Stimulated activated CD4-positive, alpha-beta T cell treated with anti-CD3 and anti-CD28 coated beads, Interleukin-1b, Interleukin-23, amount 100 ng/mL, for 24 hours (primary cell): Measurements from ENCODE around the gene GOSR2.
A peak's percentile ranks its signal among the peaks of the same experiment; 100 is the strongest.
"Not testable (repeated sequence)": the region's sequence is repeated elsewhere in the genome, so short reads cannot be mapped to it uniquely, and the experiment has no call there.

Source experiments
- DNase-seq, 4 experiments: peaks; one replicate each; pipeline ENCODE4 v3.0.0-alpha.2; 2020; ENCODE audit warnings: low read depth in 4 of 4, low spot score in 1 of 4

GOSR2 gene

DNA sequence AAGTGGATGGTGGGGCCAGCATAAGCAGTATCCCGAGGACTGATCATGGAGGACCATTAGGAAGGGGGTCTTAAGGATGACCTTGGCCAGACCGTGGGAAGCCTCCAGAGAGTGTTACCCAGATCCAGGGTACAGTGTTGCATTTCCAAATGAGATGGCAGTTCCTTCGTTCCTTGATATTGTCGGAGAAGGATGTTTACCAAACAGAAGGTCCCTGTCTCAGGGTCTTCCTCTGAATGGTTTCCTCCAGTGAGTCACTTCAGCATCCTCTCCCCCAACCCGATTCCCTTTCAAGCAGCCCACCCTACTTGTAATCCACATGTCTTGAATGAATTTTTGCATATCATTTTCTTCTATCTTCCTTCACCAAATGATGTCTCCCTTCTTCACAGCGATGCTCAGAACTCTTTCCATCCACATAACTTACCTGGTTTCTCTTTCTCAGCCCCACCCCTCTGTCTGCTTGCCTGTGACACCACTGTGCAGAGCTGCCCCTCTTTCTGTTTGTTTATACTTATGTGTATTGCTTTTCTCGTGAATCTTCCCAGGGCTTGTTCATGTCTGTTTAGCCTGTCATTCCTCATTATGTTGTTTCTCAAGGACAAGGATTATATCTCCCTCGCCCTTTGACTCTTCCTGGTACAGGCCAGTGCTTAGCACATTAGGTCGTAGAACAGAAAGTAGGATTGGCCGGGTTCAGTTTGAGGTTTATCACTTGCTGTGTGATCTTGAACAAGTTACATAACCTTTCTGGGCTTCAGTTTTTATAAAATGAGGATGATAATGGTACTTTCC lies 5.7 kb downstream of the GOSR2 start:
- DNase-seq = no peak

DNA sequence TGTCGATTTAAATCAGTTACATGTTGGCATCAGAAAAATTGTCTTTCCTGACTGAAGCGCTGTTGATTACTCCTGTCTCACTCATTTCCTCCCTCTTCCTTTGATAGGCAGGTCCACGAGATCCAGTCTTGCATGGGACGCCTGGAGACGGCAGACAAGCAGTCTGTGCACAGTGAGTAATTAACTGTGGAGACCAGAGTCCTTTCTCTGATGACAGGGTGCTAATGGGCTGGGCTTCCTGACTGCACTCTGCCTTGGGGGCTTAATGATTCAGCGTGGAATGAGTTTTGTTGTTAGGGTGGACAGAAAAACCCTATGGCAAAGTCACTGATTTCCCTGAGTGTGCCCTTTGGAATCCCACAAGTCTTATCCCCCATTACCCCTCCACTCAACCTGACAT lies 6.5 kb downstream of the GOSR2 start:
- no peak for DNase-seq

GRCh38 chr17:46930051-46930450 lies 7.1 kb downstream of the GOSR2 start:
- DNase-seq = no peak

DNA sequence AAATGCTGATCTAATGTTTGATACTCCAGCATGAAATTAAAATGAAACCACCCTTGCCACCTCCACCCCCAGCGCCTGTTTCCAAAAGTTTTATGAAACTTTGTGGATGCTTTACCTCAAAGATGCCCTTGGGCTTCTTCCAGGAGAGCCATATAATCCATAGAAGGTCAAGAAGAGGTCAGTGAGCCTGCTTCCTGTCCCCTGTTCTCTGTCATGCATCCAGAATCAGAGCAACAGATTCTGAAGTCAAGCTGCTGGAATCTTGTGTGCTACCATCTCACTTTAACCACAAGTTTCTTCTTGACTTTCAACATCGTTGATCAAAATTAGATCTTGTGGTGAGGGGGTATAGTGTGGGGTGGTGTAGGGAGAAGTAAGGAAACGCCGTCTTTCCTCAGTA lies 8.6 kb downstream of the GOSR2 start:
- no peak for DNase-seq

DNA sequence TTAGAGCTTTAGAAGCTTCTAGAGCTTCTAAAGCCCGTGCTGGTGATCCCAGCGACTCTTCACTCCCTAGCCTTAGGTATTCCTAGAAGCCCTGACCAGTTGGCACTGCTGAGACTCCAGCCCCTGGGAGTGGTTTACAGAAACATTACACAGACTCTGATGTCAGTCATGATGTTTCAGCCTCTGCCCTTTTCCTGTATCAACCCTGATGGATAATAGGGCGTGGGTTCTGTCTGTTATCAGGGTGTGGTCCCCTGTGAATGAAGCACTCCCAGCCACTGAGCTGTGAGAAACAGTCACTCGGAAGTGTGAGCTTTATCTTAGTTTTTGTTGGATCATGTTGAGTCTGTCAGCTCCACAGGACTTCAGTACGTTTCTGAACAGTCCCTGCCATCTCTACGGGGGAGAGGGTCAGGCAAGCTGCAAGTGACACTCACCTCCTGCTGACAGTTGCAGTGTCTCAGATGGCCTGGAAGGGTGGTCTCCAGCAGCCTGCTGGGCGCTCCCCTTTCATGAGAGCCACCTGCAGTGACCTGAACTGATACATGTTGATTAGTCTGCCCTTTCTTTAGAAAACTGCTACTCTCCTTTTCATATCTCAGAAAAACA lies 12.8 kb downstream of the GOSR2 start:
- DNase-seq = no peak

GRCh38 chr17:46940692-46941404 lies 17.9 kb downstream of the GOSR2 start:
- DNase-seq = peak; percentile 27 to 59 (median 48)

- peak in 1 of 4 experiments; percentile 26 for DNase-seq
These were observed 19.7 kb downstream of the GOSR2 start for GRCh38 chr17:46942441-46943217.

DNA sequence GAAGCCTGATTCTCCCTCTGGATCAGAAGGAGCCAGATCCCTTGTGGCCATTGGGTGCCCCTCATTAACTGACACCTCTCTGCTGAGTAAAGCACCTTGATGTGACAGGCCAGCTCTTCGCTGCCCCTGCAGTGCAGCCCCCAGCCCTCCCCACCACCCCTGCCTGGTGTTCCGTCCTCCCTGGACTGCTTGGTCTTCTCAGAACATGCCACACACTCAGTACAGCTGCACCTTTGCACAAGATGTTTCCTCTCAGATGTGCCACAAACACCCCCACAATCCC lies 20.2 kb downstream of the GOSR2 start:
- no peak for DNase-seq

DNA sequence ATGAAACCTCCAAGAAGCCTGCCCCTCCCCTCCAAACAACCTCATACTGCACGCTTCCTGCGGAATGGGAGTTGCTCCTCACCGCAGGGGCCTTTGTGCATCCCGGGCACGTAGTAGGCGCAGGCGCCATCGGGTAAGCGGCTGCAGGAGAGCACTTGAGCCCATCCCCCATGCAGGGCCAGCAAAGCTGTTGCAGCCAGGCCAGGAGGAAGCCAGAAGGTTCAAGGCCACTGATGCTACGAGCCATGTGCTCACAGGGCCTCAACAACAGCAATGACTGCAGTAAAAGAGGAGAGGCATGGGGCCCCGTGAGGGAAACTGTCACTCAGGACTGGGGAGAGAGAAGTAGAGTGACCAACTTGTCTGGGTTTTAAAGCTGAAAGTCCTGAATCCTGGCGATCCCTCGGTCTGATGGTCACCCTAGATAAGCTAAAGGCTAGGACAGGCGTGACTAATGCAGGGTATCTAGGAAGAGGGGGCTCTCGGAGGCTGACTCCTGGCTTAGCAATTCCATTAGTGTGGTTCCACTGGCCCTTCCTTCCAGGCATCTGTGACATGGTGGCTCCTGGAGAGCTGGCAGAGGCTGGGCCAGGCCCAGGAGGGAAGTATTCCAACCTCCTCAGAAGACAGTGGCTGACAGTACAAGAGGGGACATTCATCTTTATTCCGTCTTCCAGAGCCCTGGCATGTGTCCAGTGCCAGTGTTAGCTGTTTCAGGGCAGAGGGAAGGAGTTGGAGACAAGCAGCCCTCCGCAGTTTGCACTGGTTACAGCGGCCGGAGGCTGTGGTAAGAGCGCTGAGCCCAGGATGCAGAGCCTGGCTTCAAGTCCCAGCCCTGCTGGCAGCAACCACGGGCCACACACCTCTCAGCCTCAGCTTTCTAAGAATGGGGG lies 20.8 kb downstream of the GOSR2 start:
- DNase-seq = no peak

- DNase-seq = no peak
These were observed 22.0 kb downstream of the GOSR2 start for GRCh38 chr17:46944931-46945330.

DNA sequence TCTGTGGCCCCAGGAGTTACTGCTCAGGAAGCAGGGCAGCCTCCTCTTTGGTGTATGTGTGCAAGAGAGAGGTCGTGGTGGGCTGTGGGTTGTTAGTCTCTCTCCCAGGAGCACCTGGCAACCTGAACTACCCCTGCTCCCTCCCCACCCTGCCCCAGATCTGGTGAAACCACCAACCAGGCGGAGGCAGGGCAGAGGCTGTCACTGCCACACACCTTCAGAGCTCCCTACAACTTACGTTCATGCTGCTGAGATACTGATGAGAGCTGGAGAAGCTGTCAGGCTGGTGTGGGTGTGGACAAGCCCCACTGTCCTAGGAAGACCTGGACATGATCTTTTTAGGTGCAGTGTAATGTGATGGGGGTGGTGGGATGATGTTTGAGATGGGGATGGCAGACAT lies 24.3 kb downstream of the GOSR2 start:
- DNase-seq = no peak

DNA sequence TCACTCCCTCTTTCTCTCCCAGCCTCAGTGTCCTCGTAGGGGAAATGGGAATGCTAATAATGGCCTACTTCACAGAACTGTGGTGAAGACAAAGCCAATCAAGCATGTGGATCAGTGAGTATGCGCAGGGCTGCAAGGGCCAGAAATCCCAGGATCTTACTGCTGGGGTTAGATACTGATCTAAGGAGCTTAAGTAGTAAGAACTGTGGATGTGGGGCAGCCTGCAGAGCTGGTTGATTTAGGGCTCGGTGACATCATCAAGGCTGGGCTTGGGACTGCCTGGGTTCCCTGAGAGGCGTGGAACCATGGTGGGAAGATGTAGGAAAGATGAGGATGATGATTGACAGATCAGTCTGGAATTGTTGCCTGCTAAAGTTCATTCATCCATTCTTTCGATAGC lies 25.6 kb downstream of the GOSR2 start:
- DNase-seq = no peak

- DNase-seq = no peak
These were observed 26.6 kb downstream of the GOSR2 start for GRCh38 chr17:46949291-46950174.

GRCh38 chr17:46950342-46950996 lies 27.5 kb downstream of the GOSR2 start:
- no peak for DNase-seq

DNA sequence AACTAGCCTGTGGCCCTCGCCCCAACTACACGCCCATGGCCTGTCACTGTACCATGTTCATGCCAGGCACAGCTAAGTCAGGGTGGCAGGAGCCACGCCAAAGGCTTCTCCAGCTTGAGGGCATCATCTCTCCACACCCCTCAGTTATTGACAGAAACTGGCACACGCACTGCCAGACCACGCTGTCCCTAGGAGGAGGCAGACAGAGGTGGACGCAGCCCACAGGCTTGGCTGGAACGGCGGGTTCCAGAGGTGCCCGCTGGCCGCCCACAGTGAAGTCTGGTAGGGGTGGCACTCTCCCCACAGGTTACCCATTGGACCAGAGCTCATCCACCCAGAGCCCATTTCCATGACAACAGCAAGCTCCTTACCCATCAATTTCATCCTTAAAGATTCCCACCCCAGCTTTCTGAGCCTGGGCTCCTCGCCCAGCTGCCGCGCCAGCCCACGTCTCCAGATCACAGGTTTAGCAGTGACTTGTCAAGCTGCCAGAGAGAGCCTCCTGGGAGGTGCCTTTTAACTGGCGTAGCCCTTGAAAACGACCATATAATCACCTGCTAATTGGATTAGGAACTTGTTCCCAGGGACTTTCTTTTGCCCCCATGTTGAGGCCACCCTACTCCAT lies 28.1 kb downstream of the GOSR2 start:
- DNase-seq = no peak

DNA sequence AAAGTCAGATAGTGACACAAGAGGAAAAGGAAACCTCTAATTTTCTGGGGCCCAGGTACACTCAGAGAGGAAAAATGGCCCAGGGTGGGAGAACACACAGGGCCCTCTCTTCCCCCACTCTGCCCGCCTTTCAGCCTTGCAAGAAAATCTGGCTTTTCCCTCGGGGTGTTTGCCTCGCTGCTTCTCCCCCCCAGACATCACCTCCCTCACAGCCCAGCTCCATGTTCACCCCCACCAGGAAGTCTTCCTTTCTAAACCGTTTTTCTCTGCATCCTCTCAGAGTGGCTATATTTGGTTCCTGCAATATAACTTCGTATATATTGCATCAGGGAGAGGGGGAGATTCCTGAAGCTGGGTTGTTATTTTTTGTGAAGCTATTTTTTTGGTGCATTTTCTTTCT lies 28.7 kb downstream of the GOSR2 start:
- DNase-seq = no peak

- DNase-seq = no peak
These were observed 29.2 kb downstream of the GOSR2 start for GRCh38 chr17:46952115-46952514.

DNA sequence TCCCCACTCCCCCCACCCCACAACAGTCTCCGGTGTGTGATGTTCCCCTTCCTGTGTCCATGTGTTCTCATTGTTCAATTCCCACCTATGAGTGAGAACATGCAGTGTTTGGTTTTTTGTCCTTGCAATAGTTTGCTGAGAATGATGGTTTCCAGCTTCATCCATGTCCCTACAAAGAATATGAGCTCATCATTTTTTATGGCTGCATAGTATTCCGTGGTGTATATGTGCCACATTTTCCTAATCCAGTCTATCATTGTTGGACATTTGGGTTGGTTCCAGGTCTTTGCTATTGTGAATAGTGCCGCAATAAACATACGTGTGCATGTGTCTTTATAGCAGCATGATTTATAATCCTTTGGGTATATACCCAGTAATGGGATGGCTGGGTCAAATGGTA lies 30.2 kb downstream of the GOSR2 start:
- DNase-seq = not testable (repeated sequence)
